GM23338 (cell line): ENCODE measurements around the gene UQCR11. TPM values are rescaled to one million over a fixed set of nuclear protein-coding genes. Genes with fewer than 3 reads are reported as not detected.

Experiments
- ATAC-seq: fragments of 200-7000 bp; cut with Tn5 transposase; 3 replicates; pipeline ENCODE4 v1.9.1; 2020
- DNase-seq: peaks from one replicate; pipeline ENCODE4 v3.0.0-alpha.2; 2015; ENCODE audit warnings: low spot score
- H2AFZ ChIP-seq: fragments of 200-600 bp; sonication (generic); 2 replicates; pipeline ENCODE4 v1.8.0; 2016; ENCODE audit warnings: antibody characterized with exemption, mild to moderate bottlenecking, moderate library complexity
- H3F3A ChIP-seq: fragments of 200-600 bp; sonication (generic); replicated peaks from 2 replicates; pipeline ENCODE4 v1.8.0; 2017; ENCODE audit warnings: antibody characterized with exemption, mixed run types, low read depth
- H3K27ac ChIP-seq: fragments of 200-600 bp; sonication (generic); 2 replicates; pipeline ENCODE4 v1.6.1; 2016; ENCODE audit warnings: low read depth
- H3K27me3 ChIP-seq: fragments of 200-600 bp; sonication (generic); 2 replicates; pipeline ENCODE4 v1.8.0; 2016; ENCODE audit warnings: mild to moderate bottlenecking, mixed run types, moderate library complexity; ENCODE audit not compliant: insufficient read depth
- H3K36me3 ChIP-seq: fragments of 200-600 bp; sonication (generic); 2 replicates; pipeline ENCODE4 v1.8.0; 2016; ENCODE audit warnings: mild to moderate bottlenecking; ENCODE audit not compliant: insufficient read depth
- H3K4me1 ChIP-seq: fragments of 200-600 bp; sonication (generic); 2 replicates; pipeline ENCODE4 v1.8.0; 2016; ENCODE audit warnings: mild to moderate bottlenecking, moderate library complexity; ENCODE audit not compliant: insufficient read depth
- H3K4me2 ChIP-seq: fragments of 200-600 bp; sonication (generic); 2 replicates; pipeline ENCODE4 v1.7.1; 2017; ENCODE audit warnings: mixed run types
- H3K4me3 ChIP-seq: fragments of 200-600 bp; sonication (generic); 2 replicates; pipeline ENCODE4 v1.6.1; 2016; ENCODE audit warnings: mixed run types
- H3K79me2 ChIP-seq: fragments of 200-600 bp; sonication (generic); replicated peaks from 2 replicates; pipeline ENCODE4 v1.8.0; 2017; ENCODE audit warnings: mild to moderate bottlenecking; ENCODE audit not compliant: insufficient read depth
- H3K9me2 ChIP-seq: fragments of 200-600 bp; sonication (generic); 2 replicates; pipeline ENCODE4 v1.8.0; 2017; ENCODE audit not compliant: insufficient read depth
- H4K20me1 ChIP-seq: fragments of 200-600 bp; sonication (generic); replicated peaks from 2 replicates; pipeline ENCODE4 v1.8.0; 2017; ENCODE audit warnings: mild to moderate bottlenecking; ENCODE audit not compliant: insufficient read depth
- H3K27ac Mint-ChIP-seq: 2 replicates; pipeline ENCODE4 v1.8.0; 2020; ENCODE audit warnings: inconsistent platforms, mild to moderate bottlenecking, moderate library complexity, mixed read lengths
- H3K27me3 Mint-ChIP-seq: 3 replicates; pipeline ENCODE4 v1.8.0; 2022; ENCODE audit warnings: low read depth, mild to moderate bottlenecking, moderate library complexity, mixed read lengths, inconsistent platforms; ENCODE audit not compliant: insufficient read depth, poor library complexity
- H3K36me3 Mint-ChIP-seq: 3 replicates; pipeline ENCODE4 v1.8.0; 2021; ENCODE audit warnings: low read depth, mild to moderate bottlenecking, inconsistent platforms, moderate library complexity, mixed read lengths
- H3K4me1 Mint-ChIP-seq: 3 replicates; pipeline ENCODE4 v1.8.0; 2020; ENCODE audit warnings: mild to moderate bottlenecking, inconsistent platforms, mixed read lengths
- H3K4me3 Mint-ChIP-seq: 3 replicates; pipeline ENCODE4 v1.8.0; 2021; ENCODE audit warnings: moderate library complexity, mild to moderate bottlenecking, inconsistent platforms, mixed read lengths
- H3K9me3 Mint-ChIP-seq: 3 replicates; pipeline ENCODE4 v1.8.0; 2020; ENCODE audit warnings: moderate library complexity, mild to moderate bottlenecking, inconsistent platforms, mixed read lengths
- CREB1 ChIP-seq: fragments of 250-450 bp; sonication (Bioruptor Pico); IDR thresholded peaks from 2 replicates; pipeline ENCODE4 v1.5.0; 2020; ENCODE audit warnings: low read depth, mild to moderate bottlenecking, moderate library complexity
- CTCF ChIP-seq, 2 experiments: fragments of 200-600 bp in 1 of 2; sonication (generic) in 1 of 2; conservative IDR thresholded peaks; 2 replicates each; pipeline versions ENCODE4 v1.5.1 to v1.6.1; 2016 to 2017; ENCODE audit warnings: antibody characterized with exemption in 2 of 2, low read depth in 2 of 2, mild to moderate bottlenecking in 2 of 2, moderate library complexity in 1 of 2
- ETS1 ChIP-seq: IDR thresholded peaks from 2 replicates; pipeline ENCODE4 v1.6.1; 2016; ENCODE audit warnings: antibody characterized with exemption
- EZH2 ChIP-seq: fragments of 200-600 bp; sonication (generic); IDR thresholded peaks from one replicate; pipeline ENCODE4 v1.8.0; 2017; ENCODE audit warnings: antibody characterized with exemption, mild to moderate bottlenecking, low read depth; ENCODE audit not compliant: unreplicated experiment
- EZH2phosphoT487 ChIP-seq: fragments of 200-600 bp; sonication (generic); IDR thresholded peaks from one replicate; pipeline ENCODE4 v1.8.1; 2018; ENCODE audit warnings: antibody characterized with exemption; ENCODE audit not compliant: unreplicated experiment
- JUNB ChIP-seq: IDR thresholded peaks from one replicate; pipeline ENCODE4 v1.6.1; 2016; ENCODE audit warnings: antibody characterized with exemption; ENCODE audit not compliant: unreplicated experiment
- NANOG ChIP-seq: IDR thresholded peaks from 2 replicates; pipeline ENCODE4 v1.6.1; 2016; ENCODE audit warnings: antibody characterized with exemption, borderline replicate concordance
- POLR2AphosphoS5 ChIP-seq: IDR thresholded peaks from 2 replicates; pipeline ENCODE4 v1.6.1; 2016; ENCODE audit warnings: antibody characterized with exemption, low read depth
- REST ChIP-seq: IDR thresholded peaks from one replicate; pipeline ENCODE4 v1.6.1; 2018; ENCODE audit warnings: antibody characterized with exemption; ENCODE audit not compliant: unreplicated experiment
- STAT1 ChIP-seq: IDR thresholded peaks from one replicate; pipeline ENCODE4 v1.6.1; 2016; ENCODE audit warnings: antibody characterized with exemption; ENCODE audit not compliant: unreplicated experiment
- ZNF114 ChIP-seq: fragments of 250-450 bp; sonication (Bioruptor Pico); IDR thresholded peaks from 2 replicates; pipeline ENCODE4 v1.5.0; 2020; ENCODE audit warnings: mild to moderate bottlenecking, moderate library complexity
- ZNF331 ChIP-seq: fragments of 250-450 bp; sonication (Bioruptor Pico); IDR thresholded peaks from 2 replicates; pipeline ENCODE4 v1.5.0; 2020; ENCODE audit warnings: low read depth, mild to moderate bottlenecking, moderate library complexity
- ZNF462 ChIP-seq: fragments of 250-450 bp; sonication (Bioruptor Pico); IDR thresholded peaks from 2 replicates; pipeline ENCODE4 v1.5.0; 2020; ENCODE audit warnings: mild to moderate bottlenecking, moderate library complexity
- polyA plus RNA-seq: library from polyadenylated mRNA; unstranded; fragments of >200 nt; fragmentation: Nextera tagmentation; extraction: Ambion mirVana; gene quantifications from 2 replicates; pipeline ENCODE4 v1.2.1, GENCODE V29; 2016
- total RNA-seq: library from RNA; depleted of rRNA; stranded (reverse); fragments of >200 nt; shearing (Covaris generic); gene quantifications from 2 replicates; pipeline ENCODE4 v1.2.3, GENCODE V29; 2014

UQCR11 gene
- total and polyA plus RNA-seq, 2 experiments from 2014 or later, result 46.4 to 413 TPM

- Histone ChIP-seq H3K27me3 (no peaks in the 10 kb centered on the region), H3K27ac (peak overlapping the region; percentile 55; the same call in 1 of the 2 replicates), H3K79me2 (peaks cover 3% of the 10 kb centered on the region), H2AFZ (no peak overlapping the region), H3K36me3 (peaks cover 8% of the 10 kb centered on the region; the same call in 1 of the 2 replicates), H3K4me3 (no peak overlapping the region), H3K4me1 (peaks cover 8% of the 10 kb centered on the region), H3K4me2 (no peak overlapping the region), H3K9me2 (no peaks in the 10 kb centered on the region), H4K20me1 (no peaks in the 10 kb centered on the region; the same call in 1 of the 2 replicates), H3F3A (peaks cover 35% of the 10 kb centered on the region)
- Mint-ChIP-seq H3K9me3 (no peaks in the 10 kb centered on the region), H3K27me3 (peaks cover 33% of the 10 kb centered on the region), H3K4me1 (0 out of 3 replicates have a peak, but pooled peaks cover 9% of the 10 kb centered on the region), H3K27ac (no peak overlapping the region), H3K4me3 (no peak overlapping the region), H3K36me3 (peaks cover 51% of the 10 kb centered on the region)
- DNase-seq (no peak), ATAC-seq (no peak)
- no peak for TF ChIP-seq STAT1
- no peak for TF ChIP-seq NANOG
- TF ChIP-seq CREB1 (CRISPR knock-in tag), result no peak
- TF ChIP-seq EZH2phosphoT487, result no peak
- TF ChIP-seq REST, result no peak
- TF ChIP-seq ETS1, result no peak
- TF ChIP-seq EZH2, result no peak
- no peak for TF ChIP-seq ZNF331 (CRISPR knock-in tag)
- TF ChIP-seq JUNB, result no peak
- no peak for TF ChIP-seq ZNF462 (CRISPR knock-in tag)
- no peak for TF ChIP-seq ZNF114 (CRISPR knock-in tag)
- TF ChIP-seq CTCF (conservative IDR thresholded peaks at IDR 0.05; ENCODE audit: low read depth in 2 of 2), result no peak
- TF ChIP-seq POLR2AphosphoS5, result no peak
Measured at GRCh38 chr19:1609680-1610474, 4.6 kb upstream of the UQCR11 start.
